Thyroid gland (tissue), 4 donors: ENCODE data around the gene PCNP. TPM values are rescaled to one million over a fixed set of nuclear protein-coding genes. Genes with fewer than 3 reads are reported as not detected.

Experiments
- DNase-seq, 2 donors: peaks; one replicate each; pipeline ENCODE4 v3.0.0-alpha.2; 2019
- H3K27ac ChIP-seq, 3 donors: fragments of 200-600 bp; sonication (generic); 1 replicate in 2 of 3; 2 replicates in 1 of 3; pipeline ENCODE4 v1.5.1; 2016 to 2019; ENCODE audit warnings: mild to moderate bottlenecking in 1 of 3, moderate library complexity in 1 of 3
- H3K27me3 ChIP-seq: fragments of 200-600 bp; sonication (generic); one replicate; pipeline ENCODE4 v1.5.1; 2019
- H3K36me3 ChIP-seq, 2 donors: fragments of 200-600 bp; sonication (generic); one replicate each; pipeline ENCODE4 v1.5.1; 2016 to 2019
- H3K4me1 ChIP-seq, 2 donors: fragments of 200-600 bp; sonication (generic); one replicate each; pipeline ENCODE4 v1.5.1; 2017 to 2019
- H3K4me3 ChIP-seq, 3 donors: fragments of 200-600 bp; sonication (generic); replicated peaks in 1 of 3; 1 replicate in 2 of 3; 2 replicates in 1 of 3; pipeline ENCODE4 v1.5.1; 2016; ENCODE audit warnings: mild to moderate bottlenecking in 1 of 3
- H3K9me3 ChIP-seq: fragments of 200-600 bp; sonication (generic); one replicate; pipeline ENCODE4 v1.5.1; 2017
- CTCF ChIP-seq, 6 experiments: fragments of 200-600 bp in 3 of 6; fragments of 450-650 bp in 3 of 6; sonication (generic) in 3 of 6; IDR thresholded peaks; one replicate each; pipeline ENCODE4 v1.5.1; 2016 to 2019; ENCODE audit warnings: antibody characterized with exemption in 6 of 6, mild to moderate bottlenecking in 2 of 6, inconsistent platforms in 1 of 6, moderate library complexity in 1 of 6
- POLR2A ChIP-seq, 2 donors: fragments of 450-650 bp; IDR thresholded peaks; one replicate each; pipeline ENCODE4 v1.6.1; 2017; ENCODE audit warnings: antibody characterized with exemption in 2 of 2, mild to moderate bottlenecking in 2 of 2, moderate library complexity in 1 of 2
- WGBS, 2 donors: methylation state at CpG; one replicate each; pipeline ENCODE4 v1.1.5; 2017; 5-methylcytosine and 5-hydroxymethylcytosine counted together
- intact Hi-C: fragments of 100-400 bp; cut with DNase I; formaldehyde crosslinking; loops from one replicate; pipeline ENCODE4 v1.15.1; 2023
- total RNA-seq, 4 donors: library from RNA; depleted of rRNA; stranded (reverse); fragments of >200 nt; gene quantifications; one replicate each; pipeline ENCODE4 v1.2.3, GENCODE V29; 2016

Gene PCNP
- total RNA-seq, 4 donors from 2014 or later = 93.4 to 145 (median 123) TPM

- Histone ChIP-seq H3K4me1 (no peaks in the 10 kb centered on the region), H3K9me3 (no peaks in the 10 kb centered on the region), H3K36me3 (no peaks in the 10 kb centered on the region), H3K27me3 (no peaks in the 10 kb centered on the region), H3K4me3 (no peak overlapping the region), H3K27ac (no peak overlapping the region)
- WGBS, 2 donors = 71 to 73% methylated on average over 9 to 10 of the region's 10 CpGs
- TF ChIP-seq POLR2A (IDR thresholded peaks at IDR 0.05) (no peak), CTCF (IDR thresholded peaks at IDR 0.05) (no peak)
- no peak for DNase-seq
- intact Hi-C loops = no loop called here
These were observed 59.2 kb downstream of the PCNP start for GRCh38 chr3:101633186-101633585.

- WGBS, 2 donors = 79 to 82% methylated on average over 9 of the region's 9 CpGs
- TF ChIP-seq POLR2A (IDR thresholded peaks at IDR 0.05) = no peak
- no peak for TF ChIP-seq CTCF (IDR thresholded peaks at IDR 0.05)
- no peak for DNase-seq
- Histone ChIP-seq H3K27ac (no peak overlapping the region), H3K4me3 (no peak overlapping the region), H3K4me1 (no peaks in the 10 kb centered on the region), H3K27me3 (no peaks in the 10 kb centered on the region), H3K9me3 (no peaks in the 10 kb centered on the region), H3K36me3 (no peaks in the 10 kb centered on the region)
- intact Hi-C loops = no loop called here
These were observed 60.7 kb downstream of the PCNP start for GRCh38 chr3:101634591-101635196.

GRCh38 chr3:101635345-101635744 is 61.4 kb downstream of the PCNP start:
- Histone ChIP-seq H3K36me3 (no peaks in the 10 kb centered on the region), H3K27ac (no peak overlapping the region), H3K27me3 (no peaks in the 10 kb centered on the region), H3K9me3 (no peaks in the 10 kb centered on the region), H3K4me3 (no peak overlapping the region), H3K4me1 (no peaks in the 10 kb centered on the region)
- TF ChIP-seq POLR2A (IDR thresholded peaks at IDR 0.05) = no peak
- no peak for TF ChIP-seq CTCF (IDR thresholded peaks at IDR 0.05)
- intact Hi-C loops = no loop called here
- no peak for DNase-seq
- 75 to 80% methylated on average over 9 of the region's 9 CpGs for WGBS, 2 donors

- Histone ChIP-seq H3K36me3 (no peaks in the 10 kb centered on the region), H3K27ac (no peak overlapping the region), H3K9me3 (no peaks in the 10 kb centered on the region), H3K4me1 (no peaks in the 10 kb centered on the region), H3K4me3 (no peak overlapping the region), H3K27me3 (no peaks in the 10 kb centered on the region)
- TF ChIP-seq POLR2A (IDR thresholded peaks at IDR 0.05) (no peak), CTCF (IDR thresholded peaks at IDR 0.05) (peak in 5 of 6 experiments; percentile 13 to 48 (median 15))
- WGBS, 2 donors = 43 to 53% methylated on average over 18 of the region's 18 CpGs
- peak; percentile 24 to 47 for DNase-seq
- intact Hi-C loops = no loop called here
These were observed 62.2 kb downstream of the PCNP start for GRCh38 chr3:101635954-101636798.

- WGBS, 2 donors = 89 to 93% methylated on average over 10 of the region's 10 CpGs
These were observed 63.5 kb downstream of the PCNP start for GRCh38 chr3:101637451-101637850.

More at GRCh38 chr3:101637451-101637850, 63.5 kb downstream of the PCNP start:
- intact Hi-C loops = no loop called here
- no peak overlapping the region for H3K4me3 ChIP-seq
- TF ChIP-seq POLR2A (IDR thresholded peaks at IDR 0.05) = no peak
- no peak for TF ChIP-seq CTCF (IDR thresholded peaks at IDR 0.05)
- no peaks in the 10 kb centered on the region for H3K9me3 ChIP-seq
- no peaks in the 10 kb centered on the region for H3K36me3 ChIP-seq
- H3K27ac ChIP-seq = no peak overlapping the region
- no peak for DNase-seq
- no peaks in the 10 kb centered on the region for H3K27me3 ChIP-seq
- no peaks in the 10 kb centered on the region for H3K4me1 ChIP-seq
